H9 (cell line): Measurements from ENCODE around the gene NDUFA1. TPM values are rescaled to one million over a fixed set of nuclear protein-coding genes. Genes with fewer than 3 reads are reported as not detected.
A peak's percentile ranks its signal among the peaks of the same experiment; 100 is the strongest.

ENCODE experiments used
- DNase-seq: peaks from one replicate; pipeline ENCODE4 v3.0.0-alpha.2; 2017
- H2AFZ ChIP-seq: one replicate; pipeline ENCODE4 v1.6.1; 2013; ENCODE audit warnings: mild to moderate bottlenecking, low read length, control low read depth, moderate library complexity
- H2AK5ac ChIP-seq: 2 replicates; pipeline ENCODE4 v1.6.1; 2013; ENCODE audit warnings: low read length, control low read depth, mixed read lengths; ENCODE audit not compliant: insufficient read length
- H2BK120ac ChIP-seq: one replicate; pipeline ENCODE4 v1.6.1; 2013; ENCODE audit warnings: low read depth, mild to moderate bottlenecking, low read length, control low read depth, inconsistent platforms; ENCODE audit not compliant: poor library complexity, severe bottlenecking
- H2BK12ac ChIP-seq: 2 replicates; pipeline ENCODE4 v1.6.1; 2013; ENCODE audit warnings: low read length, control low read depth, mixed read lengths, low read depth; ENCODE audit not compliant: insufficient read length
- H2BK15ac ChIP-seq: 2 replicates; pipeline ENCODE4 v1.6.1; 2013; ENCODE audit warnings: low read depth, low read length, control low read depth
- H2BK20ac ChIP-seq: one replicate; pipeline ENCODE4 v1.6.1; 2013; ENCODE audit warnings: low read depth, mild to moderate bottlenecking, low read length, control low read depth, inconsistent platforms; ENCODE audit not compliant: poor library complexity, severe bottlenecking
- H2BK5ac ChIP-seq: 2 replicates; pipeline ENCODE4 v1.6.1; 2013; ENCODE audit warnings: low read length, control low read depth, mixed read lengths; ENCODE audit not compliant: insufficient read length
- H3K14ac ChIP-seq: 2 replicates; pipeline ENCODE4 v1.6.1; 2013; ENCODE audit warnings: low read length, control low read depth; ENCODE audit not compliant: insufficient read depth
- H3K18ac ChIP-seq: 2 replicates; pipeline ENCODE4 v1.6.1; 2013; ENCODE audit warnings: low read depth, mild to moderate bottlenecking, mixed read lengths, low read length, control low read depth; ENCODE audit not compliant: insufficient read length
- H3K23ac ChIP-seq: 2 replicates; pipeline ENCODE4 v1.6.1; 2013; ENCODE audit warnings: low read length, control low read depth, mixed read lengths, low read depth; ENCODE audit not compliant: insufficient read length
- H3K23me2 ChIP-seq: 2 replicates; pipeline ENCODE4 v1.6.1; 2013; ENCODE audit warnings: low read depth, mild to moderate bottlenecking, mixed read lengths, low read length, control low read depth; ENCODE audit not compliant: insufficient read length, poor library complexity, severe bottlenecking
- H3K27ac ChIP-seq: 2 replicates; pipeline ENCODE4 v1.5.1; 2013; ENCODE audit warnings: low read length, control low read depth, mixed read lengths, low read depth; ENCODE audit not compliant: insufficient read length
- H3K27me3 ChIP-seq: 2 replicates; pipeline ENCODE4 v1.6.1; 2013; ENCODE audit warnings: low read length, control low read depth, inconsistent platforms; ENCODE audit not compliant: insufficient read depth
- H3K4ac ChIP-seq: 2 replicates; pipeline ENCODE4 v1.6.1; 2013; ENCODE audit warnings: low read depth, mild to moderate bottlenecking, control low read depth, inconsistent platforms, low read length, moderate library complexity
- H3K4me1 ChIP-seq: 2 replicates; pipeline ENCODE4 v1.6.1; 2013; ENCODE audit warnings: low read length, control low read depth, inconsistent platforms; ENCODE audit not compliant: insufficient read depth
- H3K4me2 ChIP-seq: 2 replicates; pipeline ENCODE4 v1.6.1; 2013; ENCODE audit warnings: low read length, control low read depth, mixed read lengths; ENCODE audit not compliant: insufficient read length, insufficient read depth
- H3K56ac ChIP-seq: 2 replicates; pipeline ENCODE4 v1.6.1; 2013; ENCODE audit warnings: low read depth, mild to moderate bottlenecking, mixed read lengths, low read length, control low read depth; ENCODE audit not compliant: insufficient read length
- H3K79me1 ChIP-seq: 2 replicates; pipeline ENCODE4 v1.6.1; 2013; ENCODE audit warnings: low read depth, mild to moderate bottlenecking, moderate library complexity, low read length, control low read depth, inconsistent platforms; ENCODE audit not compliant: insufficient read depth, poor library complexity, severe bottlenecking
- H3K79me2 ChIP-seq: 2 replicates; pipeline ENCODE4 v1.6.1; 2013; ENCODE audit warnings: low read length, control low read depth, inconsistent platforms; ENCODE audit not compliant: insufficient read depth
- H3K9ac ChIP-seq: 2 replicates; pipeline ENCODE4 v1.6.1; 2013; ENCODE audit warnings: low read length, control low read depth, mixed read lengths; ENCODE audit not compliant: insufficient read length; ENCODE audit errors: extremely low read depth
- H3K9me3 ChIP-seq: one replicate; pipeline ENCODE4 v1.6.1; 2013; ENCODE audit warnings: low read depth, low read length, inconsistent platforms; ENCODE audit not compliant: control insufficient read depth
- H3T11ph ChIP-seq: one replicate; pipeline ENCODE4 v1.6.1; 2013; ENCODE audit warnings: mild to moderate bottlenecking, low read length, control low read depth, inconsistent platforms
- H4K20me1 ChIP-seq: one replicate; pipeline ENCODE4 v1.6.1; 2013; ENCODE audit not compliant: control insufficient read depth, insufficient read length, insufficient read depth
- H4K5ac ChIP-seq: 2 replicates; pipeline ENCODE4 v1.6.1; 2013; ENCODE audit warnings: low read depth, mild to moderate bottlenecking, mixed read lengths, low read length, control low read depth; ENCODE audit not compliant: insufficient read length
- H4K8ac ChIP-seq: replicated peaks from 2 replicates; pipeline ENCODE4 v1.6.1; 2013; ENCODE audit warnings: low read length, control low read depth, mixed read lengths, low read depth; ENCODE audit not compliant: insufficient read length
- H4K91ac ChIP-seq: 2 replicates; pipeline ENCODE4 v1.6.1; 2013; ENCODE audit warnings: low read depth, mild to moderate bottlenecking, moderate library complexity, mixed read lengths, low read length, control low read depth; ENCODE audit not compliant: insufficient read length
- H3K27ac Mint-ChIP-seq, 3 experiments: 2 replicates in 2 of 3; 3 replicates in 1 of 3; pipeline ENCODE4 v1.8.0; 2020 to 2021; ENCODE audit warnings: mixed read lengths in 3 of 3, mild to moderate bottlenecking in 1 of 3, moderate library complexity in 1 of 3
- H3K27me3 Mint-ChIP-seq: 2 replicates; pipeline ENCODE4 v1.8.0; 2021; ENCODE audit warnings: low read depth, mild to moderate bottlenecking, moderate library complexity, mixed read lengths
- H3K36me3 Mint-ChIP-seq, 3 experiments: 2 replicates in 2 of 3; 3 replicates in 1 of 3; pipeline ENCODE4 v1.8.0; 2020 to 2021; ENCODE audit warnings: low read depth in 3 of 3, mixed read lengths in 3 of 3; ENCODE audit not compliant: insufficient read depth in 1 of 3
- H3K4me1 Mint-ChIP-seq, 2 experiments: 2 replicates each; pipeline ENCODE4 v1.8.0; 2020; ENCODE audit warnings: mixed read lengths in 2 of 2
- H3K4me3 Mint-ChIP-seq, 2 experiments: 2 replicates in 1 of 2; 3 replicates in 1 of 2; pipeline ENCODE4 v1.8.0; 2020 to 2021; ENCODE audit warnings: mild to moderate bottlenecking in 2 of 2, mixed read lengths in 2 of 2, moderate library complexity in 1 of 2
- H3K9me3 Mint-ChIP-seq, 2 experiments: 2 replicates in 1 of 2; 3 replicates in 1 of 2; pipeline ENCODE4 v1.8.0; 2020; ENCODE audit warnings: mild to moderate bottlenecking in 2 of 2, mixed read lengths in 2 of 2, moderate library complexity in 1 of 2
- WGBS: extraction: QIAGEN DNeasy Blood & Tissue Kit; methylation state at CpG from one replicate; pipeline ENCODE4 v1.1.7; 2013; ENCODE audit warnings: missing lambda C conversion rate, low lambda C conversion rate, mixed read lengths; ENCODE audit not compliant: insufficient read length; ENCODE audit errors: extremely low coverage; 5-methylcytosine and 5-hydroxymethylcytosine counted together
- total RNA-seq: library from RNA; stranded (reverse); gene quantifications from 2 replicates; pipeline ENCODE4 v1.2.1, GENCODE V29; 2021
- TF ChIP-seq, protein P1 (sequence below): fragments of 200-600 bp; sonication (generic); conservative IDR thresholded peaks from 3 replicates; pipeline ENCODE4 v1.8.0; 2021; ENCODE audit warnings: antibody characterized with exemption, mild to moderate bottlenecking

Gene NDUFA1
- total RNA-seq, 1 experiment from 2014 or later = 69.4 TPM

DNA sequence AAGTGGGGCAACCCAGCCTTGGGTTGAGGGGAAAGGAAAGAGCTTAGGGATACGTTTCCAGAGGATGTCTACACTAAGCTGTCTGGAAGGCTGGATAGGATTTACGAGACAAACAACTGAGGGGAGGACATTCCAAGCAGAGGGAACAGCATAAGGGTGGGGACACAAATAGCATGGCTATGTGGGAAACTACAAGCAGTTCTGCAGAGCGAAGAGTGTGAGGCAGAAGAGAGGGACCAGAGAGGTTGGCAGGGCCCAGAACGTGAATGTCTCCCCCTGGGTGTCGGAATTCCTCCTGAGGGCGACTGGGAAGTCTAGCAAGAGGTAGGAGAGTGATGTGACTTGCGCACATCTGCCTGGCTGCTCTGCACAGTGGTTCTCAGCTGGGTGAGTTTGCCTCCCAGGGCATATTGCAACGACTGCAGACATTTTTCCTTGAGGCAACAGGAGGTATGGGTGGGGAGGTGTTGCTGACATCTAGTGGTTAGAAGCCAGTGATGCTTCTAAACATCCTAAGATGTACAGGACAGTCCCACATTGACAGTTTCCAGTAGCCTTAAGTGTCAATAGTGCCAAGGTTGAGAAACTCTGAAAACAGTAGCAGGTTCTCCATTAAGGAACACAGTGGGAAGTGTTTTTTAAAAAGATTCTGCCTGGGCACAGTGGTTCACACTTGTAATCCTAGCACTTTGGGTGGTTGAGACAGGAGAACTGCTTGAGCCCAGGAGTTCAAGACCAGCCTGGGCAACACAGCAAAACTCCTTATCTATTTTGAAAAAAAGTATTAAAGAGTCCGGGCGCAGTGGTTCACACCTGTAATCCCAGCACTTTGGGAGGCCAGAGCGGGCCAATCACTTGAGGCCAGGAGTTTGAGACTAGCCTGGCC is 9.2 kb downstream of the NDUFA1 start:
- no peak overlapping the region for H4K5ac ChIP-seq
- H3K14ac ChIP-seq = no peak overlapping the region
- H3K23me2 ChIP-seq = no peaks in the 10 kb centered on the region
- H3K79me2 ChIP-seq = no peaks in the 10 kb centered on the region
- no peak overlapping the region for H4K91ac ChIP-seq
- H3K9ac ChIP-seq = no peak overlapping the region
- no peaks in the 10 kb centered on the region for H3K27me3 ChIP-seq
- H2BK120ac ChIP-seq = no peak overlapping the region
- no CpG with 5 or more reads among the region's 11 CpGs for WGBS
- Mint-ChIP-seq H3K27me3 (no peaks in the 10 kb centered on the region; the same call in none of the 2 replicates), H3K27ac (no peak overlapping the region), H3K4me1 (peaks cover 0 to 4% of the 10 kb centered on the region in 2 experiments; a peak in 1 of 4 replicates), H3K9me3 (peaks cover 59 to 62% of the 10 kb centered on the region in 2 experiments), H3K4me3 (no peak overlapping the region), H3K36me3 (peaks cover 4 to 24% (median 13%) of the 10 kb centered on the region in 3 experiments; a peak in 6 of 7 replicates)
- no peak overlapping the region for H2BK12ac ChIP-seq
- no peak overlapping the region for H3K56ac ChIP-seq
- H3K9me3 ChIP-seq = peaks cover 21% of the 10 kb centered on the region
- H3K23ac ChIP-seq = no peak overlapping the region
- no peak overlapping the region for H3T11ph ChIP-seq
- H3K4me1 ChIP-seq = no peaks in the 10 kb centered on the region
- H4K20me1 ChIP-seq = no peaks in the 10 kb centered on the region
- no peak overlapping the region for H2AK5ac ChIP-seq
- no peak overlapping the region for H3K4ac ChIP-seq
- peak; percentile 46 for DNase-seq
- TF ChIP-seq, protein P1, sequence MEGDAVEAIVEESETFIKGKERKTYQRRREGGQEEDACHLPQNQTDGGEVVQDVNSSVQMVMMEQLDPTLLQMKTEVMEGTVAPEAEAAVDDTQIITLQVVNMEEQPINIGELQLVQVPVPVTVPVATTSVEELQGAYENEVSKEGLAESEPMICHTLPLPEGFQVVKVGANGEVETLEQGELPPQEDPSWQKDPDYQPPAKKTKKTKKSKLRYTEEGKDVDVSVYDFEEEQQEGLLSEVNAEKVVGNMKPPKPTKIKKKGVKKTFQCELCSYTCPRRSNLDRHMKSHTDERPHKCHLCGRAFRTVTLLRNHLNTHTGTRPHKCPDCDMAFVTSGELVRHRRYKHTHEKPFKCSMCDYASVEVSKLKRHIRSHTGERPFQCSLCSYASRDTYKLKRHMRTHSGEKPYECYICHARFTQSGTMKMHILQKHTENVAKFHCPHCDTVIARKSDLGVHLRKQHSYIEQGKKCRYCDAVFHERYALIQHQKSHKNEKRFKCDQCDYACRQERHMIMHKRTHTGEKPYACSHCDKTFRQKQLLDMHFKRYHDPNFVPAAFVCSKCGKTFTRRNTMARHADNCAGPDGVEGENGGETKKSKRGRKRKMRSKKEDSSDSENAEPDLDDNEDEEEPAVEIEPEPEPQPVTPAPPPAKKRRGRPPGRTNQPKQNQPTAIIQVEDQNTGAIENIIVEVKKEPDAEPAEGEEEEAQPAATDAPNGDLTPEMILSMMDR = peak; percentile 65
- H3K18ac ChIP-seq = no peak overlapping the region
- no peak overlapping the region for H2BK20ac ChIP-seq
- H3K27ac ChIP-seq = no peak overlapping the region
- no peak overlapping the region for H2BK5ac ChIP-seq
- H3K4me2 ChIP-seq = no peak overlapping the region
- no peaks in the 10 kb centered on the region for H3K79me1 ChIP-seq
- no peak overlapping the region for H2AFZ ChIP-seq
- no peak overlapping the region for H2BK15ac ChIP-seq
- H4K8ac ChIP-seq = no peak overlapping the region
